Lower leg skin (tissue), 4 donors: Measurements from ENCODE around the gene RNF149. TPM values are rescaled to one million over a fixed set of nuclear protein-coding genes. Genes with fewer than 3 reads are reported as not detected.

Source experiments
- DNase-seq, 2 donors: peaks; one replicate each; pipeline ENCODE4 v3.0.0-alpha.2; 2019; ENCODE audit warnings: low spot score in 2 of 2
- H3K4me3 ChIP-seq: fragments of 200-600 bp; sonication (generic); 2 replicates; pipeline ENCODE4 v1.5.1; 2017; ENCODE audit warnings: mild to moderate bottlenecking, low read depth; ENCODE audit not compliant: poor library complexity, severe bottlenecking
- POLR2A ChIP-seq, 2 donors: fragments of 450-650 bp; IDR thresholded peaks; one replicate each; pipeline ENCODE4 v1.6.1; 2016 to 2017; ENCODE audit warnings: antibody characterized with exemption in 2 of 2, mild to moderate bottlenecking in 1 of 2, moderate library complexity in 1 of 2
- WGBS, 2 donors: methylation state at CpG; one replicate each; pipeline ENCODE4 v1.1.5; 2018; 5-methylcytosine and 5-hydroxymethylcytosine counted together
- intact Hi-C: fragments of 100-400 bp; cut with DNase I; formaldehyde crosslinking; loops from one replicate; pipeline ENCODE4 v1.15.0; 2023; ENCODE audit warnings: low total_unique reads
- total RNA-seq, 4 donors: library from RNA; depleted of rRNA; stranded (reverse); fragments of >200 nt; gene quantifications; one replicate each; pipeline ENCODE4 v1.1.0, GENCODE V29; 2016
- TF ChIP-seq, protein P1 (sequence below), 3 donors: fragments of 450-650 bp; IDR thresholded peaks; one replicate each; pipeline ENCODE4 v1.5.1; 2016; ENCODE audit warnings: antibody characterized with exemption in 3 of 3, mild to moderate bottlenecking in 3 of 3, moderate library complexity in 2 of 3

RNF149 gene
- total RNA-seq, 4 donors from 2014 or later: 59.8 to 120 (median 77.7) TPM

- TF ChIP-seq, protein P1, sequence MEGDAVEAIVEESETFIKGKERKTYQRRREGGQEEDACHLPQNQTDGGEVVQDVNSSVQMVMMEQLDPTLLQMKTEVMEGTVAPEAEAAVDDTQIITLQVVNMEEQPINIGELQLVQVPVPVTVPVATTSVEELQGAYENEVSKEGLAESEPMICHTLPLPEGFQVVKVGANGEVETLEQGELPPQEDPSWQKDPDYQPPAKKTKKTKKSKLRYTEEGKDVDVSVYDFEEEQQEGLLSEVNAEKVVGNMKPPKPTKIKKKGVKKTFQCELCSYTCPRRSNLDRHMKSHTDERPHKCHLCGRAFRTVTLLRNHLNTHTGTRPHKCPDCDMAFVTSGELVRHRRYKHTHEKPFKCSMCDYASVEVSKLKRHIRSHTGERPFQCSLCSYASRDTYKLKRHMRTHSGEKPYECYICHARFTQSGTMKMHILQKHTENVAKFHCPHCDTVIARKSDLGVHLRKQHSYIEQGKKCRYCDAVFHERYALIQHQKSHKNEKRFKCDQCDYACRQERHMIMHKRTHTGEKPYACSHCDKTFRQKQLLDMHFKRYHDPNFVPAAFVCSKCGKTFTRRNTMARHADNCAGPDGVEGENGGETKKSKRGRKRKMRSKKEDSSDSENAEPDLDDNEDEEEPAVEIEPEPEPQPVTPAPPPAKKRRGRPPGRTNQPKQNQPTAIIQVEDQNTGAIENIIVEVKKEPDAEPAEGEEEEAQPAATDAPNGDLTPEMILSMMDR (IDR thresholded peaks at IDR 0.05): no peak
- TF ChIP-seq POLR2A (IDR thresholded peaks at IDR 0.05): no peak
Observed at GRCh38 chr2:101344137-101344536, 35.6 kb upstream of the RNF149 start.

GRCh38 chr2:101342625-101343008 is 34.1 kb upstream of the RNF149 start:
- no peak overlapping the region for H3K4me3 ChIP-seq
- intact Hi-C loops: loop anchor here (10.0 kb wide), 1 partner anchor 1112 kb away; no protein-coding TSS in a partner anchor
- TF ChIP-seq POLR2A (IDR thresholded peaks at IDR 0.05): no peak
- TF ChIP-seq, protein P1 (IDR thresholded peaks at IDR 0.05): no peak
- no peak for DNase-seq
- 81 to 85% methylated on average over 15 of the region's 15 CpGs for WGBS, 2 donors

More at GRCh38 chr2:101344137-101344536, 35.6 kb upstream of the RNF149 start:
- intact Hi-C loops: loop anchor here (10.0 kb wide), 1 partner anchor 1111 kb away; no protein-coding TSS in a partner anchor
- DNase-seq: no peak
- no peak overlapping the region for H3K4me3 ChIP-seq
- WGBS, 2 donors: 65 to 73% methylated on average over 5 of the region's 5 CpGs

DNA sequence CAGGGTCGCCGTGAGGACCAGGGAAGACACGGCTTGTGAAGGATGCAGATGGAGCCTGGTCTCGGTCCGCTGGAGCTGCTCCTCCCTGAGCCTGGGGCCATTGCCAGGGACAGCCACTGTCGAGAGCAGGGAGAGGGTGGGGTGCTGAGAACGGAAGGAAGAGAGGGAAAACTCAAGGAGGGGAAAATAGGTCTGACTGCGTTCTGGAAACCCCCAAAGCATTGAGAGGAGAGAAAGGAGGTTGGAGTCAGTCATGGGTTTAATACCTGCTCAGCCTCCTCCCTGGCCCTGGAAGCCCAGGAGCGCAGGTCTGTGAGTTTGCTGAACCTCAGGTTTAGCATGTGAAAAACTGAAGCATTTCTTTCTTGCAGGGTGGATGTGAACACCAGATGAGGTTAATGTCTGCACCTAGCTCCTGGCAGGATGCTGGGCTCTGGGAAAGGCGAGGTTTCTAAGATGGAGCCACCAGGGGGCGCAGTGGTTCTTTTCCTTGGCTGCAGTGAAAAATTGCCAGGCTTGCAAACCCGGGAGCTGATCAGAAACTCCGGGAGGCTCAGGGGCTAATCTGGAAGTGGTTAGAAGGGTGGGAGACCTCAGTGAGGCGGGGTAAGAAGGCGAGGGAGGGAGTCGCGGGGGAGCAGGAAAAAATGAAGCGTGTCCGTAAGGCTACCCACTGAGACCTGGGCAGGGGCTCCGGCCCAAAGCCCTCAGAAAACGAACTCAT is 33.6 kb upstream of the RNF149 start:
- intact Hi-C loops: loop anchor here (10.0 kb wide), 1 partner anchor 1113 kb away; no protein-coding TSS in a partner anchor
- TF ChIP-seq, protein P1 (IDR thresholded peaks at IDR 0.05): no peak
- no peak for TF ChIP-seq POLR2A (IDR thresholded peaks at IDR 0.05)
- peak; percentile 64 to 96 for DNase-seq
- H3K4me3 ChIP-seq: no peak overlapping the region
- 45 to 49% methylated on average over 21 of the region's 21 CpGs for WGBS, 2 donors

DNA sequence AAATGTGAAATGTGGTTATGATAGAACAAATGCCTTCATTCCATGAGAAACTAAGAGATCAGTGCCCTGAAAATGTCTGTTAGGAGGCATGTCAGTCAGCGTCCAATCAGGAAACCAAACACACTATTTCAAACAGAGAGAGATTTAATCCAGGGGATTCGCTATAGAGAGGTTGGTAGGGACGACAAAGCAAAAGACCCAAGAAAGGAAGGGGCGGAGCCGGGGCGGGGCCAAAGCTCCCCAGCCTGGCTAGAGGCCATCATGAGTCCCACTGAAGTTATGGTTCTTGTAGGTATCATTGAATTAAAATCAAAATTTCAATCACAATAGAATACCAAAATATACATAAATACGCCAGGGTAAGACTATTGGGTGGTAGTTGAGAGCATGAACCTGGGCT is 32.9 kb upstream of the RNF149 start:
- TF ChIP-seq, protein P1 (IDR thresholded peaks at IDR 0.05): no peak
- 88% methylated on average over 7 of the region's 7 CpGs for WGBS, 2 donors
- no peak for DNase-seq
- intact Hi-C loops: loop anchor here (10.0 kb wide), 1 partner anchor 1113 kb away; no protein-coding TSS in a partner anchor
- H3K4me3 ChIP-seq: no peak overlapping the region

DNA sequence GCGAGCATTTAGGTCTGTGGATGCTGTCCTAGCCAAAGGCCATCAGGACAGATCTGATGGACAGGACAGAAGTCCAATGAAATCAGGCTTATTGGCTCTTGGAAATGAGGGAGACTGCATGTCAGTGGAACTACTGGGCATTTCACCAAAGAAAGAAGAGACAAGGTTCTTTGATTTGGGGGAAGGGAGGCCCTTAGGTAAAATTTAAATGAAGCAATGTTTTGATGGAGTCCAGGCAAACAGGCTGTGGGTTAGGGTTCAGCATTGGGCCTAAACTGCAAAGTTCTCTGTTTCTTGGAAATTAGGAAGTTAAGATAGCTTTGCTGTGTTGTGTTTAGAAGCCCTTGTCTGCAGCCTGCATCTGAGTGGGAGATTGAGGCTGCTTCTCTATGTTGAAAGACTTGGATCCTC is 31.6 kb upstream of the RNF149 start:
- DNase-seq: no peak
- no peak for TF ChIP-seq POLR2A (IDR thresholded peaks at IDR 0.05)
- TF ChIP-seq, protein P1 (IDR thresholded peaks at IDR 0.05): no peak
- H3K4me3 ChIP-seq: no peak overlapping the region
- intact Hi-C loops: loop anchor here (10.0 kb wide), 1 partner anchor 1115 kb away; no protein-coding TSS in a partner anchor
- 94 to 100% methylated on average over 1 of the region's 1 CpG for WGBS, 2 donors
